GM21737 (cell line): ENCODE data around the gene RNF44.
"Not testable (repeated sequence)": the region's sequence is repeated elsewhere in the genome, so short reads cannot be mapped to it uniquely, and the experiment has no call there.

Experiments used
- ATAC-seq: cut with Tn5 transposase; IDR thresholded peaks from one replicate; pipeline ENCODE4 v1.9.1; 2021; ENCODE audit warnings: mild to moderate bottlenecking, moderate library complexity; ENCODE audit not compliant: unreplicated experiment

RNF44 gene

DNA sequence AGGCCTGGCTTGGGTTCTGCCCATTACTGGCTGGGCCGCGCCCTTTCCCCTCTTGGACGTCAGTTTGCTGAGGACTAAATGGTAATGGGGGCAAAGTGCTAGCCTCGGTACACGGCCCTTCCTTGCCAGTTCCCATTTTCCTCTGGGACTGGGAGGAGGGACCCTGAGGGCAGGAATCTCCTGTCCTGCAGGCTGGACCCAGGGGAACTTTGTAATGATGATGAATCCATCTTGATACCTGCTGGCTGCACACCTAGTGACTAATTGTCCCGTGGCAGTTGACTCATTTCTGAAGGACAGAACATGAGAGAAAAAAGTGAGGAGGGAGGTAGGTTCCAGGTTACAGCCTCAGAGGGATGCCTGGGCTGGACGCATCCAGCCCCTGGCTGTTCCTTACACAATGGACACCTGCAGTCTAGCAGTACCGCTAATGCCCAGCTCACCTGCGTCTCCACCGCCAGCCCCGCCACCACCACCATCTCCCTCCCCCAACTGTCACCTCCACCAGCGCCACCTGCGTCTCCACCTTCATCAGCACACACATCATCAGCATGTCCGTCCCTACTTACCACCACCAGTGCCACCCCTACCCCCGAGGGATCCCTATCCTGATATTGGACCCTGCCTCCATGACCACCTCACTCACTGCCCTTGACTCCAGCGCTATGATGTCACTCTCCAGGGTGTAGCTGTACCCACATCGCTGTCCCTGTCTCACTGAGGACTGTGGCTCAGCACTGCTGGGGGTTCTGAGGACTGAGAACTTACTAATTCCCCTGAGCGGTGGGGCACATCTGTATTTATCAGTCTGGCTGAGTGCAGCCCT, 16.3 kb upstream of the RNF44 start:
- ATAC-seq, result no peak

DNA sequence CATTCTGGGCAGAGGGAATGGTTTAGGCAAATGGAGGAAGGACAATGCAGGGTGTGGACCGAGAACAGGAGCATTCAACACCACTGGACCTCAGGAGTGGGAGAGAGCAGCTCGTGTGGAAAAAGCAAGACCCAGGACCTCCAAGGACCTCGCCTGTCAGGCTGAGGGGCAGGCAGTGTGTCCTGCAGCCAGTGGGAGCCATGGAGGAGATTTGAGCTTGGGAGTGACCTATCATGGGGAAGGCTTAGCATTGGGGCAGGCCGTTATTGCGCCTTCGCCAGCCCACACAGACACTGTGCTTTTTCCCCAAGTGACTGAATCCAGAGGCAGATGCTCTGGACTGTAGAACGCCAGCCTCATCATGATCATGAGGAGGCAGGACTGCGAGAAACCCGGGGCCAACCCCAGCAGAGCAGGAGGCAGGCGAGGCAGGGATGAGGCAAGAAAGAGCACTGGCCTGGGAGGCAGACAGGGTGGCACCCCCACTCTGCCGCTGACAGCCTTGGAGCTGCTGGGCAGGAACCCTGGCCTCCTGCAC, 15.2 kb upstream of the RNF44 start:
- ATAC-seq, result no peak

DNA sequence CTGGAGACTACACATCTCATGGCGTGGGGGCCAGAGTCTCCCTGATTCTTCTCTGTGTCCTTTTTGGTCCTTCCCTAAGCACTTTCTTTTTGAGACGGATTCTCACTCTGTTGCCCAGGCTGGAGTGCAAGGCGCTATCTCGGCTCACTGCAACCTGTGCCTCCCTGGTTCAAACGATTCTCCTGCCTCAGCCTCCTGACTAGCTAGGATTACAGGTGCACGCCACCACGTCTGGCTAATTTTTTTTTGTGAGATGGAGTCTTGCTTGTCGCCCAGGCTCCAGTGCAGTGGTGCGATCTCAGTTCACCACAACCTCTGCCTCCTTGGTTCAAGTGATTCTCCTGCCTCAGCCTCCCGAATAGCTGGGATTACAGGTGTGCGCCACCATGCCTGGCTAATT, 13.7 kb upstream of the RNF44 start:
- ATAC-seq, result not testable (repeated sequence)

DNA sequence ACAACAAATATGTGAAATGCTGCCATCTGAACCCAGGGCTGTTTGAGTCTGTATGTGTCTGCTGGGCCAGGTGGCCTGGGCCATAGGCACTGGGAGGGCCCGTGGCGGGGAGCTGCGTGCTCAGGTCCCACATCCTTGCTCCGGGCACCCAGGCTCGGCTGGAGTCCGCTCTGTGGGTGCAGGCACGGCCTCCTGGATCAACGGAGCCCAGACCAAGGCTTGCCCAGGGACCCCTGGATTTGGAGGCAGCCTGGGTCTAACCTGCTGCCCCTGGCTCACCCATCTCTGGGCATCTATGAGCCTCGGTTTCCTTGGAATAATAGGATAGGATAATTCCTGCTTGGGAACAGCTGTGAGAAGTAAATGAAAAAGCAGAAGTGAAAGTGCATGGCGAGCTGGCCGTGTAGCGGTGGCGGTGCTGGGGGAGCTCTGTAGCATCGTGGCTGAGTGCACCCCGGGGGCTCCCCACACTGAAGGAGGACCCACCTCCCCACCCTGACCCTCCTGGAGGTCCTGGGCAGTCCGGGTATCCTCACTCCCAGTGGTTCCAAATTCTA, 13.2 kb upstream of the RNF44 start:
- no peak for ATAC-seq

DNA sequence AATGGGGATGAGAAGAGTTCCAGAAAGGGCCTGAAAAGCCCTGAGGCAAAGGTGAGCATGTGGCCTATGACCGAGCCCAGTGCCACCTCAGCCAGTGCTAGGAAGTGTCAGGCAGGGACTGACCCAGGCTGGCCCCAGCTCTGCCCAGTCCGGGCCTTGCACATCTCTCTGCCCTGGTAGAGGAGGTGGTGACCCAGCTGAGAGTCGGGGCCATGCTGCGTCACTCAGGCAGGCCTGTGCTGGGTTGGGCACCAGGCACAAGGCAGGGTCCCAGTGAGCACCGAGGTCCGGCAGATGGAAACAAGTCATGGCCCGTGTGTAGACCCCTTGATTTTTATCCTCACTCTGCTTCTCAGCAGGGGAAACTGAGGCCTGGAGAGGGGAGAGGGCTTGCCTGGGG, 12.7 kb upstream of the RNF44 start:
- no peak for ATAC-seq

DNA sequence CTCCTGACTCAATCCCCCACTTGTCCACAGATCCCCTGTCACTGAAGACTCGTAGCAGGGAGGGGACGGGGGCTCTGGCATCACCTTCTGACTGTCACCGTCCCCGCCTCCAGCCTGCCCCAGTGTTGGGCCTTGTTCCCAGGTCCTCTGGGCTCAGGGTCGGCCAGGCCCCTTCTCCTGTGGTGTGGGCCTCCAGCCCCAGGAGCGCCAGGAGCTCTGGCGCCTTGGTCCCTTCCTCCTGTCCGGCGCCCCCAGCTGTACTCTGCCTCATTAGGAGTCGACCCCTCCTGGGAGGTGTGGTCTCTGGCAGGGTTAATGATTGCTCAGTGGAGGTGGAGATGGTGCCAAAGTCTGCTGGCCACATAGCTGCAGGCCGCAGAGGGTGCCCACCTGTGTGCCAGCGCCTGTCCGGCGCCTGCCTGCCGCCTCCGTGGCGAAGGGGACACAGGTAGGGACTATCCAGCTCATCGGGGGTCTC, 11.8 kb upstream of the RNF44 start, which contains the start of gene CDHR2:
TSS of gene CDHR2 (plus strand) at position 376 of the 478 bp plus-strand sequence. CDS start 16,011 bp downstream, outside the sequence.
- ATAC-seq, result no peak

DNA sequence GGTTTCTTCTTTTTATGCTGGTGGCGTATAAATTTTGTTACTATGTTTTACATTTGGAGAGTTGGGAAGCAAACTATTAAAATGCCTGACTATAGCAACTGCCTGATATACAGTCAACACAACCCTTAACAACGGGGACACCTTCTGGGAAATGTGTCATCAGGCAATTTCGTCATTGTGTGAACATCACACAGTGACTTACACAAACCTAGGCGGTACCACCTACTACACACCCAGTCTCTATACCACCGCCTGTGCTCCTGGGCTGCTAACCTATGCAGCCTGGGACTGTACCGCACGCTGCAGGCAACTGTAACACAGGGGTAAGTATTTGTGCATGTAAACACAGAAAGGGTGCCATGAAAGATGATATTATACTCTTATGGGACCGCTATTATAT, 10.6 kb upstream of the RNF44 start:
- no peak for ATAC-seq

DNA sequence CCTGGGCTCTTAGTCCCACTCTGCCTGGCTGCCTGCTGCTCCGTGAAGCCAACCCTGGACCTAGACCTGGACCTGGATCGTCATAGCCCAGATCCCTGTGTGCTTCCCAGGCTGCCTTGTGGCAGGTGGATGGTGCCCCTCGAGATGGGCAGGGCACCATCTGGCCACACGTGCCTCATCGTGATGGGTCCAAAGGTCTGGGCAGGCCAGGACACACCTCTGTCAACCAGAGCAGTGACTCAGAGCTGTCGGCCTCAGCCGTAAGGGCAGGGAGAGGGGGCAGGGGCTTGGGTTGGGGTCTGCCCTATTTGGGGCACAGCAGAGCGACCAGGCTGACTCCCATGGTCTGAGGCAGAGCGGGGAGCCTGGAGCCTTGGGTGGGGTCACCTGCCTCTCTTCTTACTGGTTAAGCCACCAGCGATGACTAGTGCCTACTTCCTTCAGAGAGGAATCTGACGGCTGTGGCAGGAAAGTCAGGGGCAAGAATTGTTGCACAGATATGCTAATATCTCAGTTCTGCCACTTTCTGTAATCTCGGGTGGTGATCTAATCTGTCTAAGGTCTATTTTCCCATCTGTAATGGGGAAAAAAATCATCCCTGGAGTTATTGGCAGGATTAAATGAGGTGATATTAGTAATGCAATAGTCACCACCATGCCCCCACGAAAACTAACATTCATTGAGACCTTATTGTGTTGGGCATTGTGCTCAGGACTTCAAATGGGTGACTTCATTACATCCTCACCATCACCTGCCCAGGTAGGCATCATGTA, 8.7 kb upstream of the RNF44 start:
- no peak for ATAC-seq

DNA sequence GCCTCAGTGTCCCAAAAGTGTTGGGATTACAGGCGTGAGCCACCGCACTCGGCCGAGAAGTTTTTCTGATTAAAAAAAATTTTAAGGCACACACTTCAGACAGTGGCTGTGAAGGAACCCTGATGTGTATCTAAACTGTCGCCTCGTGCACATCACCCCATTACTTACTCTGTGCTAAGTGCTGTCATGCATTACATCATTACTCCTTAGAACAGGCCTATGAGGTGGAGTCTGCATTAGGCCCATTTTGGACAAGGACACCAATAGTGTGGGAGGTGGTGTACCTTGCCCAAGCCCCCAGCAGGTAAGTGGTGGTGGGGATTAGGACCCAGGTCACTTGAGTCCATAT, 8.2 kb upstream of the RNF44 start:
- ATAC-seq, result no peak

DNA sequence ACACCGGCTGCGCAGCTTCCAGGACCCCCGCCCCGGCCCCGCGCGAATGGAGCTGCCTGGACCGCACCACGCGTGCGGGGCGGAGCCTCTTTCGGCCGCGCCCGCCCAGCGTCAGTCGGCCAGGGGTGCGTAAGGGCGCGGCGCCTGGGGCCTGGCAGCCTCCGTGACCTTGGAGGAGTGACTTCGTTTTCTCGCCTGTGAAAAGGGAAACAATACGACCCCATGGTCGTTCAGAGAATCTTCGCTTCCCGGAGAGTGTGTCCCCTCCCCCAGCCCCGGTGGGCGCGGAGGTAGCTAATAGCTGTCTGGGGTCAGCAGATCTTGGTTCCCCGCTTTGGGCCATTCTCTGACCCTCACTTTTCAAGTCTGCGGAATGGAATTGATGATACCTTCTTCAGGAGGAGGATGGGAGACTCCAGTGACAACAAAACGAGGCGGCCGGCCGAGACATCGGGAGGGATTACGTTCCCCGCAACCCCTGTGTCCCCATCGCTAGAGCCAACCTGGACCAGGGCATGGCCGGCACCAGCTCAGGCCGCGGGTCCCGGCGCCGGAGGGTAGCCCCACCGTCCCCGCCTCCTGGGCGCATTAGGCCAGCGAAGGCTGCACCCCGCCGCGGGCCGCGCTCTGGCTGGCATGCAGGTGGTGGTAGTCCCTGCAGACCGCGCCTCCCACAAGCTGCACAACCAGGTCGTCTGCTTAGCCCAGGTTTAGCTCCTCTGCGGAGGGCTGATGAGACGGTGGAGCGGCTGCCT, 6.4 kb upstream of the RNF44 start:
- peak; percentile 45 for ATAC-seq

DNA sequence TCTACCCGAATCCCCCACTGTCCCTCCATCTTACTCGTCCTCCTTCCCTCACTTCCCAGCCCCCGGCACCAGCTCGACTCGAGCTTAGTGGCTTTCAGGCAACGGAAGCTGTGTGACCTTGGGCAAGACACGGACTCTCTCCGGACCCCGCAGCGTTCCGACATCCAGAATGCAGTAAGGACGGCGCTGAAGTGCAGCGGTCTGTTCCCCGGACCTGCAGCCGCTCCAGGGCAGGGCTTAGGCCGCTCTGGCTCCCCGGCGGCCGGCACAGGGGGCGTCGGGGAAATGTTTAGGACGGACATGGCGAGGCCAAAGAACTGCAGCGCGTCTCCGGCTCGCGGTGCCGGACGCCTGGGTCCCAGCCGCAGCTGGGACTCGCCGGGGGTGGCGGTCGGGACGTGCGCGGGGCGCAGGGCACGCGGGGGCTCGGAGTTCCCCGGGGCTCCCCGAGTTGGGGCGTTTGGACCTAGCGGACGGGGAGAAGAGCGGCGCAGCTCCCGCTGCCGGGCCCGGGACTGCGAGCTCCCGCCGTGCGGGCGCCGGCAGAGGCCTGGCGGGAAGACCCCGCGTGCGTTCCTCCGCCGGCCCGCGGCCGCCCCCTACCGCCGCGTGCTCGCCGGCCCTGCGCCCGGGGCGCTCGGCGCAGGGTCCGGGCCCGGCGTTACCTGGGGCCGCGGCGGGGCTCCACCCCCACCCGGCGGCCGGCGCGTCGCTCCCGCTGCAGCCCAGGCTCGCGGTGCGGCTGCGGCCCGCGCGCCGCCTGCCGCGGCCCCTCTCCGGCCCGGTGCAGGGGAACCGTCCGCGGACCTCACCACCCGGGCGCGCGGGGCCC, 5.6 kb upstream of the RNF44 start:
- peak; percentile 44 for ATAC-seq

DNA sequence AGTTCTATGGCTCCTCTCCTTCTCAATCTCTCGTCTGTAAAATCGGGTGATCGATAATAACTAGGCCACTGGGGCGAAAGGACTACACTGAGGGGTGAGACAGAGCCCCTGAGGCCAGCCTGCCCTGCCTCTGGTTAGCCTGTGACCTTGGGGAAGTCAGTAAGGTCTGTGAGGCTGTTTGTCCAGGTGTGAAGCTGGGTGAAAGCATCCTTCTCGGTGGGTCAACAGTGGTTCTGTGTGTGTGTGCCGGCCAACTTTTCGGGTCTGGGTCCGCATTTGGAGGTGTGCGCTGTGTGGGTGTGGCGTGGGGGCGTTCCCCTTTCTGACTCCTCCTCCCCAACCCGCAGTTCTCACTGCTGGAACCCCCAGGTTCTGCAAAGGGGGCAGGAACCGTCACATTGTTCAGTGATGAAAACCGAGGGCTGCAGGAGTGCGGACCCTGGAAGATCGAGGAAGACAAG, 5.0 kb upstream of the RNF44 start:
- ATAC-seq, result no peak

DNA sequence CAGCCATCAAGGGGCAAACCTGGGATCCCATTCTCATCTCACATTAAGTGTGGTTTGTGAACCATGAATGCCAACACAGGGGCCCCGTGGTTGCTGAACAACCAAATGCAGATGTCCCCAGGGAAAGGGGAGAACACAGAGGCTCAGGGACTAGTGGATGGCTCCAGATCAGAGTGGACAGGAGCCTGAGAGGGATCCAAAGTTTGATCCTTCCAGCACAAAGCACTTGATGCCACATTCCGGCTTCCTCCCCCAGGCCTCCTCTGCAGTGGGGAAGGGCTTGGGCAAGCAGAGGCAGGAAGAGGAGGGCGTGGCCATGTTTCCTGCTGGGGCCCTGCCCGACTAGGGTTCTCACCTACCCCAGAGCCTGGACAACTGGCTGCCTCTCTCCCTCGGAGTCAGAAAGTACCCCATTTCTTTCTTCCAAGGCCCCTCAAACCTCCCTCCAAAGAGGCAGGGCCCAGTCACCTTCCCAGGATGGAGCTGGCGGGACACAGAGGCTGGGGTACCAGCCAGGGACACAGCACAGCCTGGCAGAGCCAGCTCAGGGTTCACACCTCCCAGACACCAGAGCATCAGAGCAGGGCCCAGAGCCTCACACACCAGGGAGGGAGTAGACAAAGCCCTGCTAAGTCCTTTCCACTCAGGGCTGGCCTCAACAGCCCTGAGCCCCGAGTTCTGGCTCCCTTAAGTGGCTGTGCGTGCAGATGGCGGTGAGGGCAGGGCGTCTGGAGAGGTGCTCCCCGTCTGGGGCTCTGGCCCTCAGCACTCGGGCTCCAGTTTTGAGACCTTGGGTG, 4.3 kb upstream of the RNF44 start:
- ATAC-seq, result no peak

DNA sequence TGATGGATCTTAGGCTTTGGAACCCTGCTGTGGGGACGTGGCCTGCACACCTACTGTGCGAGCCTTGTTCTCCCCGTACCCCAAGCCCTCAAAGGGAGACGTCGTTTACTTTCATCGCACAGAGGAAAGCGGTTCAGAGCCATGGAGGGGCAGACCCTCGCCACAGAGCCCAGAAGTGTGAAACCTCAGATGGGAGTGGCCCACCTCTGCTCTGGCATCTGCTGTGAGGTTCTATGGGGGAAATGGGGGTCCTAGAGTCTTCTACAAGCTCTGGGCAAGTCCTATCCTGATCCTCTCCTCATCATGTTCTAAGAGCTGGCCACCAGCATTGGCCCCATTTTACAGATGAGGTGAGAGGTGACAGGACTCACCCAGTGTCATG, 3.7 kb upstream of the RNF44 start:
- ATAC-seq, result no peak

DNA sequence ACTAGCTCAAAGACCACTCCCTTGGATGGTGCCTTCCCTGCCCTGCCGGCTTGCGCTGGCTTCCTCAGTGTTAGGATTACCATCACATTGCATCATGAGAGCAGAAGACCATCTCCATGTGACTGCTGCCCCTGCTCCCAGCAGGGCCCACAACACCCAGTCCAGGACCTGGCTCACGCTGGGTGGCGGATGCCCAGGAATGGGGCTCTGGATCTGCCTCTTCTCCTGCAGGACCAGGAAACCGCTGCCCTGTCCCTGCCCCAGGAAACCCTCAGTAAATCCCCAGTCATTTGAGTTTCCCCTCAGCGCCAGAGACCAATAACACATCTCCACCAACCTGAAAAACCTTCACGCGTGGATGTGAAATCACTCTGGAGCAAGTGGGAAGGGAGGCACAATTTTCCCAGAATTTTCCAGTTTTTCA, 3.3 kb upstream of the RNF44 start:
- no peak for ATAC-seq

DNA sequence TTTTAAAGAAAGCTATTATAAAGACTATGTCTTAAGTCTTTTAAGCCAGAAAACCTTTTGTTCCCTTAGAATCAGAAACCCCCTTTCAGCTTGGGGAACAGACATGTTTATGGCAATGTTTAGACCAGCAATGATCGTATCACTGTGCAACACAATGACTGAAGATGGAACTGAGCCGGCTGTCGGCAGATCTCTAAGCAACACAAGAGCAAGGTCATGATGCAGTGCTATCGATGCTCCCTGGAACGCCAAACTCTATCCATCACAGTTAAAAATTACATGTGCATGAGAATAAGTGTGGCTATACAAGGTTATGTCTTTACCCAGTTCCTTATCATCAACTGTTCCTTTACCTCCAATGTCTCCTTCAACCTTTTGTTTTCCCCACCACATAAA, 1.8 kb upstream of the RNF44 start:
- no peak for ATAC-seq

DNA sequence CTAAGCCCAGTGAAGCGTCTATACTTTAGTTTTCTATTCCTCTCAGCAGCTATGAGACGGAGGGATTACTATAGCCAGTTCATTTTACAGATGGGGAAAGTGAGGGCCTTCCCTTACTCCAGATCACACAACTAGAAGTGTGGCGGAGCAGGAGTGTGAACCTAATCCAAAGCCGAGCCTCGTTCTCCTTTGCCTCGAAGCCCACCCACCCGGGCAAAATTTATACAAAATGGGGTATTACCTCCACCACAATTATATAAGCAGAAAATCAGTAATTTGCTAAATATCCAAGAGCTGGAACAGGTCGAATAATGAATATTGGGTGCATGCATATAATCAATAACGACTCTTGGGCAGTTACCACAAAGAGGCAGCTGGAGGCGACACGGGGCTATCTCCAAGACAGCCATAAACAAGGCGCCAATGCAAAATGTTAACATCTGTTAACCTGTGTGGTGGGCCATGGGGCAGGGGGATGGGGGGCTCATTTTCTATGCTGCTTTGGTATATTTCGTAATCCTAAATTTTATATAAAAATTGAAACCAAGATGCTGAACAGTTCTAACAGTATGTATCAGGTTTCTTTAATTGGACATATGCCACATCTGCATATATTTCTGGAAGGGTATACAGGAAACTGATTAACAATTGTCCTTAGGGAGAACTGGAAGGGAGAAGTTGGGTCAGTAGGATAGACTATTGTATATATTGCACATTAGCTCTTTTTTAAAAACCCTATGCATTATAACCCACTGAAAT, 1.2 kb upstream of the RNF44 start:
- ATAC-seq, result no peak

DNA sequence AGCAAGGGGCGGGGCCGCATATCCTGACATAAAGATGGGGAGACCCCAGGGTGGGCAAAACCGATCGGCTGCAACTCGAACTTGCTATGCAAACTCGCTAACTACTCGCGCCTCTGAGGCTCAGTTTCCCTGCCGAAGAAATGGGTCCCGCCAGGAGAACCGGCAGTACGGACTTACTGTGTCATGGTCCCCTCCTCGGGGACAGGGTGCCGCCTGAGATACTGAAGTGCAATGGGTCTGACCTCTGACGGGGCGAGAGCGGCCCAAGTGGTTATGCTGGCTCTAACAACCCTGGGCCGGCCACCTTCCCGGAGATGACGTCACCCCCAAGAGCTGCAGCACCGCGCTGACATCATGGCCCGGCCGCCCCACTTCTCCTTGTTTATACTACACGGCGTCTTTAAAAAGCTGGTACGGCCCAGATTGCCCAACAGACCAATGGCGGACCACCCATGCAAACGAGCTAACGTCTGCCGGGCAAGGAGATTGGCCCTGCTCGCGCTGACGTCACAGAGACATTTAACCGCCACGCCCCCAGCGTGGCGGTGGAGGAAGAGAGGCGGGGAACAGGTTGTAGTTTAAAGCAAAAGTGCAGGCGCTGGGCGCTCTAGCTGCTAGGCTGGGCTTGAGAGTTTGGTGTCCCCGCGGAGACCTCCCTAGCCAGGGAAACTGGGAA, 490 bp upstream of the RNF44 start:
- peak; percentile 61 for ATAC-seq
